Uterus (tissue), 4 donors: ENCODE results near the gene KRTAP9-3. TPM values are rescaled to one million over a fixed set of nuclear protein-coding genes. Genes with fewer than 3 reads are reported as not detected.
"Not testable (repeated sequence)": the region's sequence is repeated elsewhere in the genome, so short reads cannot be mapped to it uniquely, and the experiment has no call there.

Experiments
- DNase-seq, 2 donors: peaks; one replicate each; pipeline ENCODE4 v3.0.0-alpha.2; 2019 to 2020
- H3K27ac ChIP-seq, 2 donors: fragments of 200-600 bp; sonication (generic); 1 replicate in 1 of 2; 2 replicates in 1 of 2; pipeline ENCODE4 v1.5.1; 2016 to 2018
- H3K27me3 ChIP-seq, 2 donors: fragments of 200-600 bp; sonication (generic); one replicate each; pipeline ENCODE4 v1.5.1; 2018 to 2019; ENCODE audit warnings: control low read depth in 1 of 2
- H3K36me3 ChIP-seq, 2 donors: fragments of 200-600 bp; sonication (generic); one replicate each; pipeline ENCODE4 v1.5.1; 2019; ENCODE audit warnings: control low read depth in 1 of 2
- H3K4me1 ChIP-seq, 2 donors: fragments of 200-600 bp; sonication (generic); one replicate each; pipeline ENCODE4 v1.5.1; 2018 to 2019; ENCODE audit warnings: control low read depth in 1 of 2
- H3K4me3 ChIP-seq, 2 donors: fragments of 200-600 bp; sonication (generic); 1 replicate in 1 of 2; 2 replicates in 1 of 2; pipeline ENCODE4 v1.5.1; 2018 to 2019; ENCODE audit warnings: mild to moderate bottlenecking in 1 of 2
- H3K9me3 ChIP-seq, 2 donors: fragments of 200-600 bp; sonication (generic); one replicate each; pipeline ENCODE4 v1.5.1; 2019; ENCODE audit warnings: control low read depth in 1 of 2
- POLR2A ChIP-seq, 2 donors: fragments of 450-650 bp; IDR thresholded peaks; one replicate each; pipeline ENCODE4 v1.6.1; 2016; ENCODE audit warnings: antibody characterized with exemption in 2 of 2, mild to moderate bottlenecking in 1 of 2, moderate library complexity in 1 of 2
- intact Hi-C: fragments of 100-400 bp; cut with DNase I; formaldehyde crosslinking; loops from one replicate; pipeline ENCODE4 v1.15.1; 2023; ENCODE audit warnings: low total_unique reads
- total RNA-seq, 4 donors: library from RNA; depleted of rRNA in 3 of 4; stranded (reverse); fragments of >200 nt in 3 of 4; gene quantifications; one replicate each; pipeline versions ENCODE4 v1.1.0 to v1.2.4, GENCODE V29; 2014 to 2023
- TF ChIP-seq, protein P1 (sequence below), 4 experiments: fragments of 200-600 bp in 2 of 4; fragments of 450-650 bp in 2 of 4; sonication (generic) in 2 of 4; IDR thresholded peaks; one replicate each; pipeline ENCODE4 v1.5.1; 2016 to 2019; ENCODE audit warnings: antibody characterized with exemption in 4 of 4, mild to moderate bottlenecking in 2 of 4, moderate library complexity in 1 of 4
- donor health status: DM: yes; HTN: yes; CAD: no.

Gene KRTAP9-3, protein sequence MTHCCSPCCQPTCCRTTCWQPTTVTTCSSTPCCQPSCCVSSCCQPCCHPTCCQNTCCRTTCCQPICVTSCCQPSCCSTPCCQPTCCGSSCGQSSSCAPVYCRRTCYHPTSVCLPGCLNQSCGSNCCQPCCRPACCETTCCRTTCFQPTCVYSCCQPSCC
- total RNA-seq = not detected

DNA sequence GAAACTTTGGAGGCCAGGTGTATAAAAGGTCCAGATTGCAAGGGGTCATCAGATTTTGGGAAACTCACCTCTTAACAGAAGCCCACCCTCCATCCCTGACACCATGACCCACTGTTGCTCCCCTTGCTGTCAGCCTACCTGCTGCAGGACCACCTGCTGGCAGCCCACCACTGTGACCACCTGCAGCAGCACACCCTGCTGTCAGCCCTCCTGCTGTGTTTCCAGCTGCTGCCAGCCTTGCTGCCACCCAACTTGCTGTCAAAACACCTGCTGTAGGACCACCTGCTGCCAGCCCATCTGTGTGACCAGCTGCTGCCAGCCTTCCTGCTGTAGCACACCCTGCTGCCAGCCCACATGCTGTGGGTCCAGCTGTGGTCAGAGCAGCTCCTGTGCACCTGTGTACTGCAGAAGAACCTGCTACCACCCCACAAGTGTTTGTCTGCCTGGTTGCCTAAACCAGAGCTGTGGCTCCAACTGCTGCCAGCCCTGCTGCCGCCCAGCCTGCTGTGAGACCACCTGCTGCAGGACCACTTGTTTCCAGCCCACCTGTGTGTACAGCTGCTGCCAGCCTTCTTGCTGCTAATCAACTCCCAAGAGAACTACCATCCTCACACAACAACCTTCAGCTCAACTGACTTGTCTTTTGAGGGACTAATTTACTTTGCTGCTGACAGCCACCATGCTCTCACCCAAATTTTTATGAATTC is at the start of gene KRTAP9-3:
TSS of gene KRTAP9-3 (plus strand) at position 51 of the 707 bp plus-strand sequence. CDS start at position 104, 53 bp downstream.
- H3K36me3 ChIP-seq, H3K27me3 ChIP-seq, DNase-seq, H3K4me3 ChIP-seq, intact Hi-C loops, H3K9me3 ChIP-seq, H3K4me1 ChIP-seq, H3K27ac ChIP-seq: not testable (repeated sequence)

DNA sequence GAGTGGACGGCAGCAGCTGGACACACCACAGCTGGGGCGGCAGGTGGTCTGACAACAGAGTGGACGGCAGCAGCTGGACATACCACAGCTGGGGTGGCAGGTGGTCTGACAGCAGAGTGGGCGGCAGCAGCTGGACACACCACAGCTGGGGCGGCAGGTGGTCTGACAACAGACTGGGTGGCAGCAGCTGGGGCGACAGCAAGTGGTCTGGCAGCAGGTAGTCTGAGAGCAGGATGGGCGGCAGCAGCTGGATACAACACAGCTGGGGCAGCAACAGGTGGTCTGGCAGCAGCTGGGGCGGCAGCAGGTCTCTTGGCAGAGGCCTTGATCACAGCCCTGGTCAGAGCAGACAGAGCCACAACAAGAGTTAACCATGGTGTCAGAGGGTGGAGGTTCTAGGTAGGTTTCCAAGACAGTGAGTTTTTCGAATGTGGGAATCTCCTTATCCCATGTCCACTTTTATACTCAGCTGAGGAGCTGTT is 47.7 kb upstream of the KRTAP9-3 start, which contains the start of gene KRTAP4-1:
TSS of gene KRTAP4-1 (minus strand) at position 432 of the 482 bp plus-strand sequence. CDS start at position 375, 57 bp downstream.
- Histone ChIP-seq H3K36me3 (no peaks in the 10 kb centered on the region), H3K4me1 (no peaks in the 10 kb centered on the region), H3K4me3 (no peak within 1 kb of the TSS), H3K9me3 (no peaks in the 10 kb centered on the region), H3K27me3 (no peaks in the 10 kb centered on the region), H3K27ac (no peak within 1 kb of the TSS)
- no peak for TF ChIP-seq POLR2A (IDR thresholded peaks at IDR 0.05)
- TF ChIP-seq, protein P1, sequence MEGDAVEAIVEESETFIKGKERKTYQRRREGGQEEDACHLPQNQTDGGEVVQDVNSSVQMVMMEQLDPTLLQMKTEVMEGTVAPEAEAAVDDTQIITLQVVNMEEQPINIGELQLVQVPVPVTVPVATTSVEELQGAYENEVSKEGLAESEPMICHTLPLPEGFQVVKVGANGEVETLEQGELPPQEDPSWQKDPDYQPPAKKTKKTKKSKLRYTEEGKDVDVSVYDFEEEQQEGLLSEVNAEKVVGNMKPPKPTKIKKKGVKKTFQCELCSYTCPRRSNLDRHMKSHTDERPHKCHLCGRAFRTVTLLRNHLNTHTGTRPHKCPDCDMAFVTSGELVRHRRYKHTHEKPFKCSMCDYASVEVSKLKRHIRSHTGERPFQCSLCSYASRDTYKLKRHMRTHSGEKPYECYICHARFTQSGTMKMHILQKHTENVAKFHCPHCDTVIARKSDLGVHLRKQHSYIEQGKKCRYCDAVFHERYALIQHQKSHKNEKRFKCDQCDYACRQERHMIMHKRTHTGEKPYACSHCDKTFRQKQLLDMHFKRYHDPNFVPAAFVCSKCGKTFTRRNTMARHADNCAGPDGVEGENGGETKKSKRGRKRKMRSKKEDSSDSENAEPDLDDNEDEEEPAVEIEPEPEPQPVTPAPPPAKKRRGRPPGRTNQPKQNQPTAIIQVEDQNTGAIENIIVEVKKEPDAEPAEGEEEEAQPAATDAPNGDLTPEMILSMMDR (IDR thresholded peaks at IDR 0.05) = no peak
- intact Hi-C loops = no loop called here
- DNase-seq = no peak

DNA sequence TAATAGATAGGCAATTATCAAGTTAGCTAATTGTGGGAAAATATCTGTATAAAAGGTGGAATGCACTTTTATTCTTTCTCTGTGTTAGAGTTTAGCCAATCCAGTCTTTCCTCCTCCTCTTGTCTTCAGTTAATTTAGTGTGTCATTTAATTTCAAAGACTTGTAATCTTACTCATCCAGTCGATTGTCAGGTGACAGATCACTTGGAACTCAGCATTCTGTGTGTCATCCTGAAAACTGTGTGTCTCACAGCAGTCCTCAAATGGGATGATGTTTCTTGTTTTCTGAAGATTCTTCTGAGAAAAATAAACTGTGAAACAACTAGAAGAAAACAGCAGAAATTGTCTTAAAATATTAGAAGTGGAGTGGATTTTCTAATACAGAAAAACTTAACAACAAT is 47.2 kb upstream of the KRTAP9-3 start:
- Histone ChIP-seq H3K4me3 (no peak overlapping the region), H3K9me3 (no peaks in the 10 kb centered on the region), H3K27me3 (no peaks in the 10 kb centered on the region), H3K36me3 (no peaks in the 10 kb centered on the region), H3K27ac (no peak overlapping the region), H3K4me1 (no peaks in the 10 kb centered on the region)
- intact Hi-C loops = no loop called here
- DNase-seq = no peak
- no peak for TF ChIP-seq POLR2A (IDR thresholded peaks at IDR 0.05)
- TF ChIP-seq, protein P1 (IDR thresholded peaks at IDR 0.05) = no peak

DNA sequence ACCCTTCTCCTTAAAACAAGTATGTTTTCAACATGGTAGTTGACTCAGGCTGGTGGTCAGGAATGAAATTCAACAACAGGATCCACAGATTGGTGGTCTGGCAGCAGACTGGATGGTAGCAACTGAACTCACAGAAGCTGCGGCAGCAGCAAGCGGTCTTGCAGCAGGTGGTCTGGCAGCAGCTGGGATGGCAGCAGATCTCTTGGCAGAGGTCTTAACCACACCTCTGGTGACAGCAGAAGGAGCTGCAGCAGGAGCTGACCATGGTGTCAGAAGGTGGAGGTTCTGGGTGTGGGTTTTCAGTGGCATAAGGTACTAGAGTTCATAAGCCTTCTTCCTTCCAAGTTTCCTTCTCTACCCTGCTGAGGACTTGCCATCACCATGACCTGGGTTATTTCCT is 45.4 kb upstream of the KRTAP9-3 start:
- no peak for DNase-seq
- Histone ChIP-seq H3K36me3 (no peaks in the 10 kb centered on the region), H3K27ac (no peak overlapping the region), H3K4me1 (no peaks in the 10 kb centered on the region), H3K27me3 (no peaks in the 10 kb centered on the region), H3K4me3 (no peak overlapping the region), H3K9me3 (no peaks in the 10 kb centered on the region)
- intact Hi-C loops = no loop called here
- TF ChIP-seq, protein P1 (IDR thresholded peaks at IDR 0.05) = no peak
- no peak for TF ChIP-seq POLR2A (IDR thresholded peaks at IDR 0.05)

DNA sequence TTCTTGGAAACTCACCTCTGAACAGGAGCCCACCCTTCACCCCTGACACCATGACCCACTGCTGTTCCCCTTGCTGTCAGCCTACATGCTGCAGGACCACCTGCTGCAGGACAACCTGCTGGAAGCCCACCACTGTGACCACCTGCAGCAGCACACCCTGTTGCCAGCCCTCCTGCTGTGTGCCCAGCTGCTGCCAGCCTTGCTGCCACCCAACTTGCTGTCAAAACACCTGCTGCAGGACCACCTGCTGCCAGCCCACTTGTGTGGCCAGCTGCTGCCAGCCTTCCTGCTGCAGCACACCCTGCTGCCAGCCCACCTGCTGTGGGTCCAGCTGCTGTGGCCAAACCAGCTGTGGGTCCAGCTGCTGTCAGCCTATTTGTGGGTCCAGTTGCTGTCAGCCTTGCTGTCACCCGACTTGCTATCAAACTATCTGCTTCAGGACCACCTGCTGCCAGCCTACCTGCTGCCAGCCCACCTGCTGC is 42.4 kb upstream of the KRTAP9-3 start, which contains the start of gene KRTAP9-1:
TSS of gene KRTAP9-1 (plus strand) at position 51 of the 482 bp plus-strand sequence. CDS start at position 51, 0 bp downstream.
- H3K27me3 ChIP-seq, H3K9me3 ChIP-seq, H3K36me3 ChIP-seq, intact Hi-C loops, DNase-seq, H3K27ac ChIP-seq, H3K4me3 ChIP-seq, H3K4me1 ChIP-seq: not testable (repeated sequence)

DNA sequence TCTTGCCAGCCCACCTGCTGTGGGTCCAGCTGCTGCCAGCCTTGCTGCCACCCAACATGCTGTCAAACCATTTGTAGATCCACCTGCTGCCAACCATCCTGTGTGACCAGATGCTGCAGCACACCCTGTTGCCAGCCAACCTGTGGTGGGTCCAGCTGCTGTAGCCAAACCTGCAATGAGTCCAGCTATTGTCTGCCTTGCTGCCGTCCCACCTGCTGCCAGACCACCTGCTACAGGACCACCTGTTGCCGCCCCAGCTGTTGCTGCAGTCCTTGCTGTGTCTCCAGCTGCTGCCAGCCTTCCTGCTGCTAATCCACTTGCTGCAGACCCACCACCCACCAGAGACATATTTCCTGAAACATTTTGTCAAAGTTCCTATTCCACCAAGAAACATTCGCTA is 41.9 kb upstream of the KRTAP9-3 start:
- H3K27me3 ChIP-seq = no peaks in the 10 kb centered on the region
- no peak for DNase-seq
- no peaks in the 10 kb centered on the region for H3K9me3 ChIP-seq
- intact Hi-C loops = no loop called here
- H3K4me3 ChIP-seq = no peak overlapping the region
- TF ChIP-seq, protein P1 (IDR thresholded peaks at IDR 0.05) = no peak
- TF ChIP-seq POLR2A (IDR thresholded peaks at IDR 0.05) = no peak
- no peak overlapping the region for H3K27ac ChIP-seq
- H3K4me1 ChIP-seq = no peaks in the 10 kb centered on the region
- no peaks in the 10 kb centered on the region for H3K36me3 ChIP-seq
